IMR-90 (cell line): ENCODE data around the gene JRKL. TPM values are rescaled to one million over a fixed set of nuclear protein-coding genes. Genes with fewer than 3 reads are reported as not detected.

Source experiments
- ATAC-seq: fragments of 200-7000 bp; cut with Tn5 transposase; 2 replicates; pipeline ENCODE4 v1.9.1; 2020; ENCODE audit warnings: low read depth, mild to moderate bottlenecking, moderate library complexity
- BruUV-seq: library from RNA; stranded (reverse); fragments of 400-500 nt; replicated peaks from 2 replicates; lab custom pipeline; 2021; lab: Mats Ljungman, UMichigan
- CTCF ChIA-PET: fragments of 300-600 bp; formaldehyde crosslinking; extraction: SDS; loops from one replicate; lab custom pipeline; 2021; ENCODE audit warnings: antibody characterized with exemption; lab: Yijun Ruan, JAX
- POLR2A ChIA-PET: fragments of 300-600 bp; sonication (Branson Sonifier 250); formaldehyde crosslinking; loops from one replicate; lab custom pipeline; 2022; ENCODE audit warnings: antibody characterized with exemption; ENCODE audit not compliant: unreplicated experiment; lab: Charles Lee
- DNase-seq: peaks from one replicate; pipeline ENCODE4 v3.0.0; 2013
- H2AFZ ChIP-seq: replicated peaks from 2 replicates; pipeline ENCODE3; 2013; ENCODE audit warnings: low read length, mild to moderate bottlenecking; ENCODE audit not compliant: poor library complexity
- H2AK5ac ChIP-seq: 2 replicates; pipeline ENCODE4 v1.6.1; 2013; ENCODE audit warnings: low read depth, low read length, inconsistent platforms
- H2AK9ac ChIP-seq: replicated peaks from 2 replicates; pipeline ENCODE3; 2013; ENCODE audit warnings: mild to moderate bottlenecking, low read depth, low read length, moderate library complexity; ENCODE audit not compliant: poor library complexity
- H2BK120ac ChIP-seq: 2 replicates; pipeline ENCODE4 v1.6.1; 2013; ENCODE audit warnings: low read depth, low read length, inconsistent platforms
- H2BK15ac ChIP-seq: 3 replicates; pipeline ENCODE4 v1.6.1; 2013; ENCODE audit warnings: low read depth, low read length, inconsistent platforms
- H2BK20ac ChIP-seq: 2 replicates; pipeline ENCODE4 v1.6.1; 2013; ENCODE audit warnings: low read depth, mild to moderate bottlenecking, inconsistent platforms, low read length, moderate library complexity
- H2BK5ac ChIP-seq: 2 replicates; pipeline ENCODE4 v1.6.1; 2013; ENCODE audit warnings: mild to moderate bottlenecking, low read depth, low read length, inconsistent platforms; ENCODE audit not compliant: poor library complexity, severe bottlenecking
- H3K14ac ChIP-seq: replicated peaks from 2 replicates; pipeline ENCODE4 v1.6.1; 2013; ENCODE audit warnings: low read depth, low read length, inconsistent platforms
- H3K18ac ChIP-seq: 2 replicates; pipeline ENCODE4 v1.6.1; 2013; ENCODE audit warnings: low read depth, low read length, control low read depth
- H3K23ac ChIP-seq: 2 replicates; pipeline ENCODE4 v1.6.1; 2013; ENCODE audit warnings: low read depth, low read length, inconsistent platforms
- H3K27ac ChIP-seq: 2 replicates; pipeline ENCODE4 v1.5.1; 2013; ENCODE audit warnings: mild to moderate bottlenecking, control low read depth, low read length; ENCODE audit not compliant: insufficient read depth
- H3K27me3 ChIP-seq: 2 replicates; pipeline ENCODE4 v1.6.1; 2013; ENCODE audit warnings: low read length; ENCODE audit not compliant: control insufficient read depth, insufficient read depth
- H3K36me3 ChIP-seq: 2 replicates; pipeline ENCODE4 v1.6.1; 2013; ENCODE audit warnings: low read length, mixed read lengths; ENCODE audit not compliant: control insufficient read depth, insufficient read depth
- H3K4ac ChIP-seq: 2 replicates; pipeline ENCODE4 v1.6.1; 2013; ENCODE audit warnings: low read depth, low read length, inconsistent platforms
- H3K4me1 ChIP-seq: 2 replicates; pipeline ENCODE4 v1.6.1; 2013; ENCODE audit warnings: low read length, mixed read lengths; ENCODE audit not compliant: control insufficient read depth, insufficient read depth
- H3K4me2 ChIP-seq: 2 replicates; pipeline ENCODE4 v1.6.1; 2013; ENCODE audit warnings: low read depth, mild to moderate bottlenecking, control low read depth, low read length, moderate library complexity
- H3K4me3 ChIP-seq: 2 replicates; pipeline ENCODE4 v1.5.1; 2013; ENCODE audit warnings: low read depth, mild to moderate bottlenecking, control low read depth, low read length, moderate library complexity; ENCODE audit not compliant: insufficient read depth
- H3K56ac ChIP-seq: 2 replicates; pipeline ENCODE4 v1.6.1; 2013; ENCODE audit warnings: low read length, inconsistent platforms; ENCODE audit not compliant: insufficient read depth; ENCODE audit errors: extremely low read depth
- H3K79me1 ChIP-seq, 2 experiments: 2 replicates each; pipeline ENCODE4 v1.6.1; 2013; ENCODE audit warnings: low read length in 2 of 2, inconsistent platforms in 1 of 2, low read depth in 1 of 2
- H3K9ac ChIP-seq: 2 replicates; pipeline ENCODE4 v1.6.1; 2013; ENCODE audit warnings: low read depth, low read length, control low read depth
- H3K9me1 ChIP-seq: 2 replicates; pipeline ENCODE4 v1.6.1; 2013; ENCODE audit warnings: low read length, inconsistent platforms; ENCODE audit not compliant: insufficient read depth
- H3K9me3 ChIP-seq: 2 replicates; pipeline ENCODE4 v1.6.1; 2013; ENCODE audit warnings: low read length; ENCODE audit not compliant: control insufficient read depth, insufficient read depth
- H4K20me1 ChIP-seq: 2 replicates; pipeline ENCODE4 v1.6.1; 2013; ENCODE audit warnings: low read length, inconsistent platforms; ENCODE audit not compliant: insufficient read depth
- H4K5ac ChIP-seq: 2 replicates; pipeline ENCODE4 v1.6.1; 2013; ENCODE audit warnings: mild to moderate bottlenecking, low read depth, low read length, control low read depth
- H4K8ac ChIP-seq, 2 experiments: 2 replicates each; pipeline ENCODE4 v1.6.1; 2013; ENCODE audit warnings: low read depth in 2 of 2, low read length in 2 of 2, control low read depth in 1 of 2, inconsistent platforms in 1 of 2
- H4K91ac ChIP-seq: 2 replicates; pipeline ENCODE4 v1.6.1; 2013; ENCODE audit warnings: low read depth, low read length, inconsistent platforms; ENCODE audit not compliant: insufficient read depth
- BHLHE40 ChIP-seq: fragments of 150-350 bp; IDR thresholded peaks from 2 replicates; pipeline ENCODE4 v1.6.1; 2016; ENCODE audit warnings: mild to moderate bottlenecking, low read depth, low read length
- CEBPB ChIP-seq: IDR thresholded peaks from 2 replicates; pipeline ENCODE4 v1.6.1; 2012; ENCODE audit warnings: low read depth, low read length, improper control_type of control experiment
- CHD1 ChIP-seq: IDR thresholded peaks from 2 replicates; pipeline ENCODE4 v1.6.1; 2012; ENCODE audit warnings: low read depth, low read length, improper control_type of control experiment
- FOS ChIP-seq: fragments of 150-350 bp; IDR thresholded peaks from 2 replicates; pipeline ENCODE4 v1.6.1; 2016; ENCODE audit warnings: low read depth, low read length
- MAZ ChIP-seq: IDR thresholded peaks from 2 replicates; pipeline ENCODE4 v1.6.1; 2012; ENCODE audit warnings: low read depth, mild to moderate bottlenecking, low read length, improper control_type of control experiment, moderate library complexity, borderline replicate concordance
- MXI1 ChIP-seq: IDR thresholded peaks from 2 replicates; pipeline ENCODE4 v1.6.1; 2012; ENCODE audit warnings: low read depth, mild to moderate bottlenecking, low read length, moderate library complexity, borderline replicate concordance
- NFE2L2 ChIP-seq: fragments of 150-350 bp; IDR thresholded peaks from 2 replicates; pipeline ENCODE4 v1.6.1; 2016; ENCODE audit warnings: low read depth, mild to moderate bottlenecking, low read length
- POLR2A ChIP-seq: IDR thresholded peaks from 2 replicates; pipeline ENCODE4 v1.6.1; 2012; ENCODE audit warnings: mild to moderate bottlenecking, low read depth, low read length
- RAD21 ChIP-seq: IDR thresholded peaks from 2 replicates; pipeline ENCODE4 v1.6.1; 2012; ENCODE audit warnings: low read length, improper control_type of control experiment
- RCOR1 ChIP-seq: IDR thresholded peaks from 2 replicates; pipeline ENCODE4 v1.6.1; 2012; ENCODE audit warnings: mild to moderate bottlenecking, low read length, improper control_type of control experiment; ENCODE audit not compliant: insufficient replicate concordance
- RFX5 ChIP-seq: IDR thresholded peaks from 2 replicates; pipeline ENCODE4 v1.8.0; 2012; ENCODE audit warnings: low read depth, mild to moderate bottlenecking, low read length, moderate library complexity
- SMC3 ChIP-seq: fragments of 150-350 bp; IDR thresholded peaks from 2 replicates; pipeline ENCODE4 v1.6.1; 2016; ENCODE audit warnings: low read depth, mild to moderate bottlenecking, antibody characterized with exemption, low read length, moderate library complexity
- USF2 ChIP-seq: fragments of 150-350 bp; IDR thresholded peaks from 2 replicates; pipeline ENCODE4 v1.6.1; 2017; ENCODE audit warnings: mild to moderate bottlenecking, antibody characterized with exemption, low read length, low read depth
- dilution Hi-C: fragments of 300-500 bp; cut with HindIII; formaldehyde crosslinking; loops from one replicate; pipeline ENCODE4 v1.14.3; 2018; ENCODE audit warnings: low sequenced_read_pairs; ENCODE audit not compliant: unreplicated experiment
- in situ Hi-C: fragments of 300-500 bp; cut with MboI; formaldehyde crosslinking; loops from 3 replicates; pipeline ENCODE4 v1.14.3; 2019; ENCODE audit warnings: low sequenced_read_pairs, inconsistent platforms, mixed read lengths
- intact Hi-C: fragments of 100-400 bp; cut with micrococcal nuclease; formaldehyde crosslinking; loops from 2 replicates; pipeline ENCODE4 v1.10.0; 2022
- polyA plus RNA-seq, 3 experiments: library from polyadenylated mRNA; depleted of rRNA; stranded (reverse); fragments of >200 nt; gene quantifications; 2 replicates each; pipeline ENCODE4 v1.2.3, GENCODE V29; 2012; ENCODE audit warnings: low replicate concordance in 1 of 3
- total RNA-seq: library from RNA; depleted of rRNA; stranded (reverse); fragments of >200 nt; gene quantifications from 2 replicates; pipeline ENCODE4 v1.2.3, GENCODE V29; 2012
- TF ChIP-seq, protein P1 (sequence below): fragments of 150-350 bp; IDR thresholded peaks from 2 replicates; pipeline ENCODE4 v1.6.1; 2016; ENCODE audit warnings: low read depth, mild to moderate bottlenecking, low read length, moderate library complexity, borderline replicate concordance

JRKL gene
- total and polyA plus RNA-seq, 2 of the 4 experiments (the other 2 are of a cell fraction) = 5.6 to 5.9 TPM

- Histone ChIP-seq H4K5ac (no peak overlapping the region), H3K9me1 (no peaks in the 10 kb centered on the region), H3K9me3 (no peaks in the 10 kb centered on the region), H2BK5ac (no peak overlapping the region), H3K14ac (no peak overlapping the region), H3K36me3 (no peaks in the 10 kb centered on the region), H3K4me2 (no peak overlapping the region), H3K23ac (no peak overlapping the region), H3K79me1 (no peaks in the 10 kb centered on the region), H3K56ac (no peak overlapping the region), H3K18ac (no peak overlapping the region), H2AK5ac (no peak overlapping the region), H4K91ac (no peak overlapping the region), H3K4me1 (no peaks in the 10 kb centered on the region), H2AK9ac (no peak overlapping the region), H2BK15ac (no peak overlapping the region), H2AFZ (no peak overlapping the region), H4K8ac (no peak overlapping the region), H3K4ac (no peak overlapping the region), H2BK120ac (no peak overlapping the region), H3K4me3 (no peak overlapping the region), H3K9ac (no peak overlapping the region), H3K27me3 (no peaks in the 10 kb centered on the region; the same call in 1 of the 2 replicates), H3K27ac (no peak overlapping the region), H2BK20ac (no peak overlapping the region), H4K20me1 (no peaks in the 10 kb centered on the region)
- ChIA-PET CTCF (no interaction called here), POLR2A (no interaction called here)
- intact Hi-C loops (no loop called here), dilution Hi-C loops (no loop called here), in situ Hi-C loops (no loop called here)
- BruUV-seq = no TSS peak
- TF ChIP-seq FOS = no peak
- TF ChIP-seq, protein P1, sequence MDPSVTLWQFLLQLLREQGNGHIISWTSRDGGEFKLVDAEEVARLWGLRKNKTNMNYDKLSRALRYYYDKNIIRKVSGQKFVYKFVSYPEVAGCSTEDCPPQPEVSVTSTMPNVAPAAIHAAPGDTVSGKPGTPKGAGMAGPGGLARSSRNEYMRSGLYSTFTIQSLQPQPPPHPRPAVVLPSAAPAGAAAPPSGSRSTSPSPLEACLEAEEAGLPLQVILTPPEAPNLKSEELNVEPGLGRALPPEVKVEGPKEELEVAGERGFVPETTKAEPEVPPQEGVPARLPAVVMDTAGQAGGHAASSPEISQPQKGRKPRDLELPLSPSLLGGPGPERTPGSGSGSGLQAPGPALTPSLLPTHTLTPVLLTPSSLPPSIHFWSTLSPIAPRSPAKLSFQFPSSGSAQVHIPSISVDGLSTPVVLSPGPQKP = no peak
- TF ChIP-seq SMC3 = no peak
- no peak for TF ChIP-seq USF2
- TF ChIP-seq MAZ = no peak
- TF ChIP-seq CEBPB = no peak
- no peak for TF ChIP-seq RCOR1
- no peak for TF ChIP-seq NFE2L2
- TF ChIP-seq RAD21 = no peak
- TF ChIP-seq RFX5 = no peak
- TF ChIP-seq CHD1 = no peak
- no peak for TF ChIP-seq BHLHE40
- TF ChIP-seq POLR2A = no peak
- no peak for TF ChIP-seq MXI1
- ATAC-seq (no peak), DNase-seq (no peak)
Measured at GRCh38 chr11:96413408-96413807, 23.6 kb downstream of the JRKL start.
